IPS-15b (cell line): Measurements from ENCODE around the gene SNAPC2.

Experiments used
- H3K27me3 ChIP-seq: one replicate; pipeline ENCODE4 v1.6.1; 2013; ENCODE audit warnings: low read length; ENCODE audit not compliant: control insufficient read depth, insufficient read depth
- H3K36me3 ChIP-seq: one replicate; pipeline ENCODE4 v1.6.1; 2013; ENCODE audit warnings: low read length; ENCODE audit not compliant: control insufficient read depth, insufficient read depth
- H3K4me1 ChIP-seq: one replicate; pipeline ENCODE4 v1.6.1; 2013; ENCODE audit warnings: mild to moderate bottlenecking, low read length; ENCODE audit not compliant: control insufficient read depth, insufficient read depth
- H3K4me3 ChIP-seq: one replicate; pipeline ENCODE4 v1.5.1; 2013; ENCODE audit warnings: low read depth, low read length
- H3K9ac ChIP-seq: one replicate; pipeline ENCODE4 v1.6.1; 2013; ENCODE audit warnings: low read depth, mild to moderate bottlenecking, low read length
- H3K9me3 ChIP-seq: one replicate; pipeline ENCODE4 v1.6.1; 2013; ENCODE audit warnings: mild to moderate bottlenecking, low read length; ENCODE audit not compliant: control insufficient read depth, insufficient read depth

SNAPC2 gene

DNA sequence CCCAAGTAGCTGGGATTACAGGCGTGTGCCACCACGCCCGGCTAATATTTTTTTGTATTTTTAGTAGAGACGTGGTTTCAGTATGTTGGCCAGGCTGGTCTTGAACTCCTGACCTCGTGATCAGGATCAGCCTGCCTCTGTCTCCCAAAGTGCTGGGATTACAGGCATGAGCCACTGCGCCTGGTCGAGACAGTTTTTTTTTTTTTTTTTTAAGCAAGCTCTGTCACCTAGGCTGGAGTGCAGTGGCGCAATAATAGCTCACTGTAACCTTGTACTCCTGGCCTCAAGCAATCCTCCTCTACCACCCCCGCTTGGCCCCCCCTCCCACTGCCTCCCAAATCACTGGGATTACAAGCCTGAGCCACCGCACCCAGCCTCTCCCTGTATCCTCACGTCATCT is 22.8 kb upstream of the SNAPC2 start:
- H3K27me3 ChIP-seq, result no peaks in the 10 kb centered on the region
- no peak overlapping the region for H3K4me3 ChIP-seq
- H3K9ac ChIP-seq, result no peak overlapping the region
- H3K4me1 ChIP-seq, result no peaks in the 10 kb centered on the region
- peaks cover 13% of the 10 kb centered on the region for H3K36me3 ChIP-seq
- no peaks in the 10 kb centered on the region for H3K9me3 ChIP-seq

DNA sequence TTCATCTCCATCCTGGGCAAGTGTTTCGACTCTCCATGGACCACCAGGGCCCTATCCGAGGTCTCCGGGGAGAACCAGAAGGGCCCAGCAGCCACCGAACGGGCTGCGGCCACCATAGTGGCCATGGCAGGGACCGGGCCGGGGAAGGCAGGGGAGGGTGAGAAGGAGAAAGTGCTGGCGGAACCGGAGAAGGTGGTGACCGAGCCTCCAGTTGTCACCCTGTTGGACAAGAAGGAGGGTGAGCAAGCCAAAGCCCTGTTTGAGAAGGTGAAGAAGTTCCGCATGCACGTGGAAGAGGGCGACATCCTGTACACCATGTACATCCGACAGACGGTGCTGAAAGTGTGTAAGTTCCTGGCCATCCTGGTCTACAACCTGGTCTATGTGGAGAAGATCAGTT is 21.2 kb upstream of the SNAPC2 start:
- Histone ChIP-seq H3K27me3 (no peaks in the 10 kb centered on the region), H3K4me1 (no peaks in the 10 kb centered on the region), H3K36me3 (peaks cover 13% of the 10 kb centered on the region), H3K9me3 (no peaks in the 10 kb centered on the region), H3K4me3 (no peak overlapping the region), H3K9ac (no peak overlapping the region)

DNA sequence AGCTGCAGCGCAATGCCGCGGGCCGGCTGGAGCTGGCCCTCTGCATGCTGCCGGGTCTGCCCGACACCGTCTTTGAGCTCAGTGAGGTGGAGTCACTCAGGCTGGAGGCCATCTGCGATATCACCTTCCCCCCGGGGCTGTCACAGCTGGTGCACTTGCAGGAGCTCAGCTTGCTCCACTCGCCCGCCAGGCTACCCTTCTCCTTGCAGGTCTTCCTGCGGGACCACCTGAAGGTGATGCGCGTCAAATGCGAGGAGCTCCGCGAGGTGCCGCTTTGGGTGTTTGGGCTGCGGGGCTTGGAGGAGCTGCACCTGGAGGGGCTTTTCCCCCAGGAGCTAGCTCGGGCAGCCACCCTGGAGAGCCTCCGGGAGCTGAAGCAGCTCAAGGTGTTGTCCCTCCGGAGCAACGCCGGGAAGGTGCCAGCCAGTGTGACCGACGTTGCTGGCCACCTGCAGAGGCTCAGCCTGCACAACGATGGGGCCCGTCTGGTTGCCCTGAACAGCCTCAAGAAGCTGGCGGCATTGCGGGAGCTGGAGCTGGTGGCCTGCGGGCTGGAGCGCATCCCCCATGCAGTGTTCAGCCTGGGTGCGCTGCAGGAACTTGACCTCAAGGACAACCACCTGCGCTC is 20.3 kb upstream of the SNAPC2 start:
- H3K36me3 ChIP-seq, result peaks cover 13% of the 10 kb centered on the region
- no peak overlapping the region for H3K9ac ChIP-seq
- peaks cover 2% of the 10 kb centered on the region for H3K4me1 ChIP-seq
- no peak overlapping the region for H3K4me3 ChIP-seq
- H3K27me3 ChIP-seq, result no peaks in the 10 kb centered on the region
- no peaks in the 10 kb centered on the region for H3K9me3 ChIP-seq

DNA sequence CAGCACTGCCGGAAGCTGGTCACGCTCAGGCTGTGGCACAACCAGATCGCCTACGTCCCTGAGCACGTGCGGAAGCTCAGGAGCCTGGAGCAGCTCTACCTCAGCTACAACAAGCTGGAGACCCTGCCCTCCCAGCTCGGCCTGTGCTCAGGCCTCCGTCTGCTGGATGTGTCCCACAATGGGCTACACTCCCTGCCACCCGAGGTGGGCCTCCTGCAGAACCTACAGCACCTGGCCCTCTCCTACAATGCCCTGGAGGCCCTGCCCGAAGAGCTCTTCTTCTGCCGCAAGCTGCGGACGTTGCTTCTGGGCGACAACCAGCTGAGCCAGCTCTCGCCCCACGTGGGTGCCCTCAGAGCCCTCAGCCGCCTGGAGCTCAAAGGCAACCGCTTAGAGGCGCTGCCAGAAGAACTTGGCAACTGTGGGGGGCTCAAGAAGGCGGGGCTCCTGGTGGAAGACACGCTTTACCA is 19.7 kb upstream of the SNAPC2 start:
- Histone ChIP-seq H3K9me3 (no peaks in the 10 kb centered on the region), H3K4me1 (peaks cover 2% of the 10 kb centered on the region), H3K9ac (no peak overlapping the region)

DNA sequence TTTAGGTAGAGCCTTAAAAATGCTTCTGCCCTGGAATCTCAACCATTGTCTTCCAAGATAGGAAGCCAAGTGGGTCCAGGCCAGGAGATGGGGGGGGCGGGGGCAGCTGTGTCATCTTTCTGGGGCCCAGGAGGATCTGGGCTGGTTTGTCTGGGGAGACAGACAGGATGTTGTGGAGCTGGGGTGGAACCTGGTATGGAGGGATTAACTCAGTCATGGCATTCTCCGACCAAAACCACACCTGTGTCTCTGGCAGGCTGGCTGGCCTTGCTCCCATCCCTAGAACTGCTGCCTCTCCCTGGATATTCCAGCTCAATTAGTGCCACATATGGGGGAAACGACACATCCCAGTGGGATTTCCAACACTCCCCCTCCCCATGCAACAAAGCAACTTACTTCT is 19.2 kb upstream of the SNAPC2 start:
- peaks cover 2% of the 10 kb centered on the region for H3K4me1 ChIP-seq
- H3K9ac ChIP-seq, result no peak overlapping the region
- H3K9me3 ChIP-seq, result no peaks in the 10 kb centered on the region
- no peaks in the 10 kb centered on the region for H3K27me3 ChIP-seq
- no peak overlapping the region for H3K4me3 ChIP-seq
- peaks cover 18% of the 10 kb centered on the region for H3K36me3 ChIP-seq

More for the DNA sequence above, 19.7 kb upstream of the SNAPC2 start:
- H3K36me3 ChIP-seq, result peaks cover 13% of the 10 kb centered on the region
- H3K27me3 ChIP-seq, result no peaks in the 10 kb centered on the region
- no peak overlapping the region for H3K4me3 ChIP-seq

DNA sequence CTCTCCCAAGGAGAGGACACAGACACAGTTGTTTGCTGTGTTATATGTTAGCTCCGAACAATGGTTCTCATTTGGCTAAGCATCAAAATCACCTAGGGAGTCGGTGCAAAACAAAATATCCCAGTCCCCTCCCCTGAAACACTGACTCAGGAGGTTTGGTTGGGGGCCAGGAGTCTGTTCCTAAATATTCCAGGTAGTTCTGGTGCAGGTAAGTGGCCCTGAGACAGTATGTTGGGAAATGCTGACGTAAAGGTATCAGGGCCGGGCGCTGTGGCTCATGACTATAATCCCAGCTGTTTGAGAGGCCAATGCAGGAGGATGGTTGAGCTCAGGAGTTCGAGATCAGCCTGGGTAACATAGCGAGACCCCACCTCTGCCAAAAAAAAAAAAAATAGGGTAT is 18.8 kb upstream of the SNAPC2 start:
- H3K9me3 ChIP-seq, result no peaks in the 10 kb centered on the region
- no peak overlapping the region for H3K4me3 ChIP-seq
- H3K27me3 ChIP-seq, result no peaks in the 10 kb centered on the region
- H3K36me3 ChIP-seq, result peaks cover 22% of the 10 kb centered on the region
- H3K4me1 ChIP-seq, result peaks cover 2% of the 10 kb centered on the region
- no peak overlapping the region for H3K9ac ChIP-seq

DNA sequence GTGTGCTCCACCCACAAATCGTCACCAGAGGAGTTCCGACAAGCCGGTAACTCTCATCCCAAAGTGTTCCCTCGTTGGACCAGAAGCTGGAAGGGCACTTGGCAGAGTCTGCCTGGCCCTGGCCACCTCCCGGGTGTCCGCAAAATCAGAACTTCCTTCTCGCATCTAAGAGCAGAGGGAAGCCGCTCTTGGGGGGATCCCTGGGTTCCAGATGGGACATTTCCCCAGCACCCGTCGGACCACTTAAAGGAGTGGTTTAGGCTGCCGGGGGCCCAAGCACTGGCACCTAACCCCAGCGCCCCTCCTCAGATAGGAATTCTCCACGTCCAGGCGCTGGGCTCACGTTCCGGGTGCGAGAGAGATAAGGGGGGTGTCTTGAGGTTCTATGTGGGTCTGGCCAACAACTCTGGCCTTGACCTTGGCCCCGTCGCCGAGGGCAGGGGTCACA is 17.3 kb upstream of the SNAPC2 start:
- peaks cover 2% of the 10 kb centered on the region for H3K4me1 ChIP-seq
- no peaks in the 10 kb centered on the region for H3K9me3 ChIP-seq
- peak overlapping the region; percentile 96 for H3K9ac ChIP-seq
- no peaks in the 10 kb centered on the region for H3K27me3 ChIP-seq
- H3K4me3 ChIP-seq, result peak overlapping the region; percentile 88
- H3K36me3 ChIP-seq, result peaks cover 22% of the 10 kb centered on the region

DNA sequence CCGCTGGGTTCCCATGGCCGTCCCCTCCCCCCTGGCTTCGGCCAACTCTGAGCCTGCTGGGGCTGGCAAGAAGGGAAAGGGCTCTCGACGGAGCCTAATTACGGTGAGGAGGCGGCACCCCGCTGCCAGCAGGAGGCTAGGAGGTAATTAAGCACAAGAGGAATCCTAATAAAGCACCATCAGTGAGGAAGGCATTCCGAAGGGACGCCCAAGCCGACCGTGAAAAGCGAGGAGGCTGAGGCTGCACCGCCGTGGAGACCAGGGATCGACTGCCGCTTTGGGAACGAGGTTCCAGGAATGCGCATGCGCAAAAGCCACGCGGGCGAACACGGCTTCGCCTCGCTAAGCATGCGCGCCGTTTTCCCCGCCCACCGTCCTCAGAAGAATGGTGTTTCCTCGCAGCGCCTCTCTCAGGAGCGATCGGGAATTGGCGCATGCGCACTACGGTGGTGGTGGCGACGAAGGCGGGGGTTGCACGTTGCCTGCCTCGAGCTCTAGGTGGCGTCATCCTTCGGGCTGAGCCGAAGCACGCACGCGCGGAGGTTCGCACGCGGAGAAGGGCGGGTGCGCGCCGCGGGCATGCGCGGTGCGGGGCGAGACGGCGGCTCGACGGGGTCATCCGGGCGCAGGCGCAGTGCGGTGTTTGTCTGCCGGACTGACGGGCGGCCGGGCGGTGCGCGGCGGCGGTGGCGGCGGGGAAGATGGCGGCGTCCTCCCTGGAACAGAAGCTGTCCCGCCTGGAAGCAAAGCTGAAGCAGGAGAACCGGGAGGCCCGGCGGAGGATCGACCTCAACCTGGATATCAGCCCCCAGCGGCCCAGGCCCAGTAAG is 16.7 kb upstream of the SNAPC2 start, which contains the start of gene MAP2K7:
MAP2K7 (plus strand) TSS at position 634 of the 830 bp plus-strand sequence; CDS start at position 702, 68 bp downstream.
- peaks cover 22% of the 10 kb centered on the region for H3K36me3 ChIP-seq
- H3K9ac ChIP-seq, result peak within 1 kb of the TSS; percentile 96
- peak within 1 kb of the TSS; percentile 88 for H3K4me3 ChIP-seq
- no peaks in the 10 kb centered on the region for H3K9me3 ChIP-seq
- no peaks in the 10 kb centered on the region for H3K27me3 ChIP-seq
- peaks cover 2% of the 10 kb centered on the region for H3K4me1 ChIP-seq

DNA sequence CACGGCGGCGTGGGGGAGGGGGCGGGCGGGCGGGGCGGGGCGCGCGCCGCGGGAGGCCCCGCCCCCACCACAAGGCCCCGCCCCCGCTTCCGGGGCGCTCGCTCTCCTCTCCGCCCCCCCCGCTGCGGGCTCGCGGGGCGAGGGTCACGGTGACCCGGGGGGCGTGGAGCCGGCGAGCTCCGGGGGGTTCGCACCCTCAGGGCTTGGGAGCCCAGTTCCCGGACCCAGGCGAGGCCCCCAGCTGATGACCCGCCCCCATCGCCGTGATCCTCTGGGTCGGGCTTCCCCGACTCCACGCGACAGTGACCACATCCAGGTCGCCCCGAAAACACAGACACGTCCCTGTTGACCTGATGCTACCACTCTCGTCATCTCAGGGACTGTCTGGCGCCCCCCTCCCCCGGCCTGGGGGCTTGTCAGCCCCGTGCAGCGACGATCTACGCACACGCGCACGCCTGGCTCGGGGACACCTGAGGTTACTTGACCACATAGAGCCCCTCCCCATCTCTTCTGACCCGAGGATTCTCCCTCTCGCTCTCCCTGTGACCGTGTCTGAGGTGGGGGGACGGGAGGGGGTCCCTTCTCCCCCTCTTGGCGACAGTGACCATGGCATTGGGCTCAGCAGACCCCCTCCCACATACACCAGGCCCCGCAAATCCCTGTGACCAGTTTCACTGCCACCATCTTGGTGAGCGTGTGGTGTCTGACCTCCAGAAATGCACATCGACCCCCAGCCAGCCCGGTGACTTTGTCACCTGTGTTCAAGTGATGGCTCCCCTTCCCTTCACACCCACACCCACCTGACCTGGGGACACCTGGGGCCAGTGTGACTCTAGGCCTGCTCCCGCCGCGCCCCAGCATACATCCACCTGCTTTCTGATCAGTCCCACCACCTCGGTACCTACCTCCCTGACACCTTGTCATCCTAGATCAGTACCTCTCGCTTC is 15.8 kb upstream of the SNAPC2 start:
- Histone ChIP-seq H3K4me1 (peaks cover 2% of the 10 kb centered on the region), H3K9ac (peak overlapping the region; percentile 70), H3K9me3 (no peaks in the 10 kb centered on the region), H3K27me3 (no peaks in the 10 kb centered on the region), H3K36me3 (peaks cover 22% of the 10 kb centered on the region), H3K4me3 (peak overlapping the region; percentile 88)

DNA sequence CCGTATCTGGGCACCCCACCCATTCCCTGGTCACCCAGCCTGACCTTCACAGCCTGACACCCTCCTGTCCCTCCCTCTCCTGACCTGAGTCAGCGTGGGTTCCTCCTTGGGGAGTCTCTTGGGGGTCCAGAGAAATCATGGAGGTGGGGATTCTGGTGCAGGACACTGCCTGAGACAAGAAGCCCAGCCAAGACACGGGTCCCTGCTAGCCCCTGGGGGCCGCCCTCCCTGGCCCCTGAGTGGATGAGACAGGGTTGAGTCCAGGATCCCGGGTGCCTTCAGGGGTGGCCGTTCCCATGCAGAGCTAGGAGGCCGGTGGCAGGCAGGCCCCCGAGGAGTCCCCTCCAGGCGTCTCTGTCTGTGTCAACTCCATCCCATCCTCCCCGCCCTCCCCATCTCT is 14.9 kb upstream of the SNAPC2 start:
- no peaks in the 10 kb centered on the region for H3K9me3 ChIP-seq
- no peak overlapping the region for H3K9ac ChIP-seq
- H3K4me3 ChIP-seq, result peak overlapping the region; percentile 88
- H3K4me1 ChIP-seq, result peaks cover 2% of the 10 kb centered on the region
- peaks cover 16% of the 10 kb centered on the region for H3K36me3 ChIP-seq
- no peaks in the 10 kb centered on the region for H3K27me3 ChIP-seq

DNA sequence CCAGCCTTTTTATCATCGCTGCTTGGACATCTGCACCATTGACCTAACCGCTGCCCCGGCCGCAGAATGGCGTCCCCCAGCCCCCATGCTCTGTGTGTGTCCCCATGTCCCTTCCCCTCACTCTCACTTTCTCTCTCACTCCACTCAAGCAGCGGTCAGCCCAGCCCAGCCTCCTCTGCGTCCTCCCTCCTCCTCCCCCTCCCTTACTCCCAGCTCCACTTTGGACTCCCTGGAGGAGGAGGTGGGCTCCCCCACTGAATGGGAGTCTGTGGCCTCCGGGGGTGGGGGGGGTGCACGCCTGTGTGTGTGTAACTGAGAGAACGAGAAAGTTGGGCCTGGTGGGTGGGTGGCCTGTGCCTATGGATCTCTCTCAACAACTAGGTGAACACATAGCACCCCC is 14.3 kb upstream of the SNAPC2 start:
- no peak overlapping the region for H3K9ac ChIP-seq
- H3K36me3 ChIP-seq, result peaks cover 17% of the 10 kb centered on the region
- H3K9me3 ChIP-seq, result no peaks in the 10 kb centered on the region
- peaks cover 2% of the 10 kb centered on the region for H3K4me1 ChIP-seq
- no peak overlapping the region for H3K4me3 ChIP-seq
- H3K27me3 ChIP-seq, result no peaks in the 10 kb centered on the region
